HG02642 (cell line): ENCODE measurements around the gene NRGN.

ENCODE experiments used
- ATAC-seq: cut with Tn5 transposase; IDR thresholded peaks from one replicate; pipeline ENCODE4 v1.9.1; 2021; ENCODE audit warnings: mild to moderate bottlenecking; ENCODE audit not compliant: unreplicated experiment, poor library complexity

Gene NRGN

GRCh38 chr11:124738713-124739478, 846 bp upstream of the NRGN start:
- ATAC-seq = no peak

- ATAC-seq = peak; percentile 42
Observed at GRCh38 chr11:124740277-124740882, 638 bp downstream of the NRGN start.

- no peak for ATAC-seq
Observed at GRCh38 chr11:124742555-124742954, 2.8 kb downstream of the NRGN start.

GRCh38 chr11:124743050-124743449, 3.3 kb downstream of the NRGN start:
- no peak for ATAC-seq

GRCh38 chr11:124745270-124745834, 5.6 kb downstream of the NRGN start:
- ATAC-seq = no peak

DNA sequence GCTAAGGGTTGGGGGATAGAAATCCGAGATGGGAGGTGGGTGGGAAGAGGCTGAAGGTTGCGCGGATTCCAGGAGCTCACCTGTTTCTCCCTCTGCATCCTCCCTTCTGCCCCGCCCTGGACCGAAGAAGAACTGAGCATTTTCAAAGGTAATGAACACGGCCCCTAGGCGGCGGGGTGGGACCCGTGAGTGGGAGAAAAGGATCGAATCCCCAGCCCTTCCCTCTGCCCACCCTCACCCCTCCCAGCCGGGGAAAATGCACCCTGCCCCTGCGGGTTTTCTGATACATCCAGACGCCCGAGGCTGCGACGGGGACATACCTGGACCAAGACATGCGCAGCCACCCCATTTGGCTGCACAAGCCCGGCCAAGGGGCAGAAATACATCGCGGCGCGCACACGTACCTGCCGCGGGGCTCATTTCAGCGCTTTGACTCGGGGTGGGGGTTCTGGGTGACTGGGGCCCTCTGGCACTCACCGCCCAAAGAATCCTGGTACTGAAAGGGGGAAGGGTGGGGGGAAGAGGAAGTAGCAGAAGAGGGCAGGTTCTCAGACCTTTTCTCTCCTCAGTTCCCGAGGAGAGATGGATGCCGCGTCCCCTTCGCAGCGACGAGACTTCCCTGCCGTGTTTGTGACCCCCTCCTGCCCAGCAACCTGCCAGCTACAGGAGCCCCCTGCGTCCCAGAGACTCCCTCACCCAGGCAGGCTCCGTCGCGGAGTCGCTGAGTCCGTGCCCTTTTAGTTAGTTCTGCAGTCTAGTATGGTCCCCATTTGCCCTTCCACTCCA, 6.3 kb downstream of the NRGN start:
- ATAC-seq = peak; percentile 7

DNA sequence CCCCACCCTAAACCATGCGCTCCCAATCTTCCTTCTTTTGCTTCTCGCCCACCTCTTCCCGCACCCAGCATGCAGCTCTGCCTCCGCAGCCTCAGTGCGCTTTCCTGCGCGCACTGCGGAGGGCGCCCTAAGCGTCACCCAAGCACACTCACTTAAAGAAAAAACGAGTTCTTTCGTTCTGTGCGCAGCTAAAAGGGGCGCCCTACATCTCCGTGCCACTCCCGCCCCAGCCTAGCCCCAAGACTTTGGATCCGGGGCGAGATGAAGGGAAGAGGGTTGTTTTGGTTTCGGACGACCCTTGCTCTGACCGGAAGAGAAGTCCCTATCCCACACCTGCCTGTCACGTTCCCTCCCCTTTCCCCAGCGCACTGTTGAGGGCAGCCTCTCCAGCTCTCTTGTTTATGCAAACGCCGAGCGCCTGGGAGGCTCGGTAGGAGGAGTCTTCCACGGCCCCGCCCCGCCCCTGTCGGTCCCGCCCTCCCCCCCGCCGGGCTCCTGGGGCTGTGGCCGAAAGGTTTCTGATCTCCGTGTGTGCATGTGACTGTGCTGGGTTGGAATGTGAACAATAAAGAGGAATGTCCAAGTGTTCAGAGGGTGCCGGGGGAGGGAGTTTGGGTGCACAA, 7.0 kb downstream of the NRGN start:
- ATAC-seq = peak; percentile 94

- ATAC-seq = no peak
Observed at GRCh38 chr11:124747406-124748099, 7.8 kb downstream of the NRGN start.

DNA sequence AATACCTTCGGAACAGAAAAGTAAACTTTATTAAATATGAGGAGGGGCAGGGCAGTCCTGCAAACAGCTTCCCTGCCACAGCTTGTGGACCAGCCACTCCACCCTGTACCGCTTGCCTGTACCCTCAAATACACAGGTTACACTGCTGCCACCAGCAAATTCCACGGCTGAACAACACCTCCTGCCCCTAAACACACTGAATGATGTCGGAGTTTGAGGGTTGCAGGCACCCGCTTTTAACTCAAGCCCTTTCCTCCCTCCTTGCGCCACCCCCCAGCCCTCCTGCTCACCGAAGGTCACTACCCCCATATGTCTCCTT, 8.3 kb downstream of the NRGN start:
- ATAC-seq = no peak

- ATAC-seq = no peak
Observed at GRCh38 chr11:124748481-124749343, 9.0 kb downstream of the NRGN start.

GRCh38 chr11:124749912-124750311, 10.2 kb downstream of the NRGN start:
- ATAC-seq = no peak

- ATAC-seq = no peak
Observed at GRCh38 chr11:124751391-124751740, 11.6 kb downstream of the NRGN start.

- no peak for ATAC-seq
Observed at GRCh38 chr11:124751741-124752470, 12.2 kb downstream of the NRGN start, which contains the start of gene VSIG2. Gene VSIG2, minus strand, starts transcription at chr11:124752255. Its CDS starts 118 bp downstream, at chr11:124752137.

- no peak for ATAC-seq
Observed at GRCh38 chr11:124752471-124753102, 12.8 kb downstream of the NRGN start.

DNA sequence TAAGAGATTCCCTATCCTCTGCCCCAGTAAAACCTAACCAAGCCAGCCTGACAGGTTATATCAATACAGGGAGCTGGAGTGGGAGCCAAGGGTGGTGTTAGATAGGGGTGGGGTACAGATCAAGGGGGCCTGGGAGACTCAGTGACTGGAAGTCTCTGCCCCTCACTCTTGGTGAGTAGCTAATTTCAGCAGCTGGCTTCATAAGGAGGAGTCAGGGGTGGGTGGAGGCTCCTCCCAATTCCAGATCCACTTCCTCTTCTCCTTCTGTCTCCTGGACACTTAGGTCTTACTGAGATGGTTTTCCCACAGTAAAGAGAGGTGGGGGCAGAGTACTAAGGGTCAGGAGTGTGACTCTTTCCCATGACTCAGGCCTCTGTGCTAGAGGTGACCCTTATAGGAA, 13.5 kb downstream of the NRGN start:
- no peak for ATAC-seq

- no peak for ATAC-seq
Observed at GRCh38 chr11:124753624-124754023, 13.9 kb downstream of the NRGN start.

GRCh38 chr11:124754309-124754708, 14.6 kb downstream of the NRGN start:
- no peak for ATAC-seq

GRCh38 chr11:124754710-124755109, 15.0 kb downstream of the NRGN start:
- ATAC-seq = no peak
